ENCODE results near the gene CBARP.

CBARP gene

GRCh38 chr19:1236576-1236975, 1.2 kb downstream of the CBARP start:
- no peak for DNase-seq

GRCh38 chr19:1235625-1236538, 1.9 kb downstream of the CBARP start:
- DNase-seq: no peak

- DNase-seq: no peak
Observed at GRCh38 chr19:1234955-1235380, 2.8 kb downstream of the CBARP start.

- DNase-seq: no peak
Observed at GRCh38 chr19:1234051-1234954, 3.5 kb downstream of the CBARP start.

GRCh38 chr19:1233115-1233667, 4.6 kb downstream of the CBARP start:
- DNase-seq: no peak

- DNase-seq: no peak
Observed at GRCh38 chr19:1232652-1233072, 5.1 kb downstream of the CBARP start.

GRCh38 chr19:1231729-1232637, 5.8 kb downstream of the CBARP start:
- no peak for DNase-seq

GRCh38 chr19:1230783-1231489, 6.9 kb downstream of the CBARP start:
- DNase-seq: no peak

GRCh38 chr19:1229924-1230782, 7.7 kb downstream of the CBARP start:
- DNase-seq: no peak

GRCh38 chr19:1229056-1229923, 8.5 kb downstream of the CBARP start:
- DNase-seq: no peak

- DNase-seq: no peak
Observed at GRCh38 chr19:1228161-1228957, 9.4 kb downstream of the CBARP start.

- DNase-seq: no peak
Observed at GRCh38 chr19:1227304-1228054, 10.3 kb downstream of the CBARP start.

- DNase-seq: no peak
Observed at GRCh38 chr19:1226522-1227303, 11.1 kb downstream of the CBARP start.

GRCh38 chr19:1226227-1226518, 11.6 kb downstream of the CBARP start:
- DNase-seq: no peak

- no peak for DNase-seq
Observed at GRCh38 chr19:1225440-1226226, 12.2 kb downstream of the CBARP start.

GRCh38 chr19:1224847-1225246, 13.0 kb downstream of the CBARP start:
- no peak for DNase-seq
